NCI-H2196 (cell line): ENCODE measurements around the gene SST.

Source experiments
- DNase-seq: peaks from one replicate; lab custom pipeline; 2025; ENCODE audit not compliant: unreplicated experiment; lab: John Stamatoyannopoulos, UW

The SST gene

DNA sequence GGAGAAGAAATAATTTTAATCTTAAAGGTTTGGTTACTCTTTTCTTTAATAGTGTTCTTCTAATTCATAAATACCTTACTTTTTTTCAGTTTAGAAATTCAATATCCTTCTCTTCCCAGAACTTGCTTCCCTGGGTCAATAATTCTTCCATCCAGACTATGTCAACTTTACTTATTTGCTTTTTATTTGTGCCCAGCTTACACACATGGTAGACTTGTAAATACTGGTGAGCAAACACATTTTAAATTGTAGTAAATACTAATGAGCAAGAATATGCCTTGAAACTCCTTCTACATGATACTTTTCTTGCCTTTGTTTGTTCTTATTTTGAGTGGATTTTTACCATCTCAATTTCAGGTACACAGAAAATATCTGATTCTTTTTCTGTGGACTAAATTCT, 33.7 kb downstream of the SST start:
- DNase-seq: no peak

DNA sequence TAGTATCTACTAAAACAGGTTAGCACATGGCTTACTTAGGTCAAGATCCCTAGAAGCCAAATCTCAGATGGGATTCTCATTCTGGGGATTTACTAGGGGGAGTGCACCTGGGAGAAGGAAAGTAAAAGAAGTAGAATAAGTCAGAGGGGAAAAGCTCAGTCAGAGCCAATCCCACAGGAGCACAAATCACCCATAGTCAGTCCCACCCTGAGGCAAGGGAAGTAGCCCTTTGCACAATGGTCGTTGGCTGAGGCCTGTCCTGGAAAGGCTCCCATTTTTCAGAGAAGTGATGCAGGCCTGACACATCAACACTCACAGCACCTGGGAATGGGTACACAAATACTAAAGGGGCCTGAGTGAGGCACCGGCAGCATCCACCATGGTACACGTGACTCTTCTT, 39.8 kb downstream of the SST start:
- DNase-seq: no peak

DNA sequence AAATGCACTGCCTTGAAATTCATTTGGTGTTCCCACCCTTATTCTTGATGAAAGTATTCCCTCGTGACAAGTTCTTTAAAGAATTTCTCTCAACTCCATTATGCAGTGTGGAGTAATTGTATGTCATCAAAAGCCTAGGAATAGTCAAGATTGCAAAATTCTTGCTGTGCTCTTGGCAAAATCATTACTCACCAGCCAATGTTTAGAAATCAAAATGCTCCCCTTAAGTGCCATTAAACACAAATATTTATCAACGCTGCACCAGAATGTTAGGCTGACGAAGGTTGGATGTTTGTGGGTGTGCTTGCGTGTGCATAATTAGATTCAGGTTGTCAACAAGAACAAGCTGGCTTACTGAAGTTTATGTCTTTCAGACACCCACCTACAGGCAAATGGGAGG, 40.5 kb downstream of the SST start:
- no peak for DNase-seq

- DNase-seq: no peak
Measured at GRCh38 chr3:187628169-187628568, 42.0 kb downstream of the SST start.

GRCh38 chr3:187626581-187626980, 43.6 kb downstream of the SST start:
- DNase-seq: no peak

GRCh38 chr3:187624588-187624987, 45.6 kb downstream of the SST start:
- no peak for DNase-seq

DNA sequence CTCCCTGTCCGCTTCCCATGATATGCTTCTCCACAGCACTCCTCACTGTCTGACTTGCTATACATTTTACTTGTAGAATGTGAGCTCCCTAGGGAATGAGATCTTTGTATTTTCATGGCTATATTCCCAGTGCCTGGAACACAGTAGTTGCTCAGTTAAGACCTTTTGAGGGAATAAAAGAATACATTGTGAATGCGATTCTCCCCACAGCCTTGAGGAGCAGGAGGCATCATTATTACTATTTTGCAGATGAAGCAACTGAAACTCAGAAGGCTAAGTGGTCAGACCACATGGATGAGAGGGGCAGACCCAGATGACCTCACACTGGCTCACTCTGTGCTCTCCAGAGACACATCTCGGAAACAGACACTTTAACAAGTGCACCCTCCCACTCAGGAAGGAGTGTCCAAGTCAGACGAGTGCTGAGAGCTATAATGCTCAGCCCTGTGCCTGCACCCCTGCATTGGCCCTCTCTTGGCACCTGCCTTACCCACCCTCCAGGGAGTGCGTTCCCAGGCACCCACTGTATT, 46.8 kb downstream of the SST start:
- DNase-seq: no peak

DNA sequence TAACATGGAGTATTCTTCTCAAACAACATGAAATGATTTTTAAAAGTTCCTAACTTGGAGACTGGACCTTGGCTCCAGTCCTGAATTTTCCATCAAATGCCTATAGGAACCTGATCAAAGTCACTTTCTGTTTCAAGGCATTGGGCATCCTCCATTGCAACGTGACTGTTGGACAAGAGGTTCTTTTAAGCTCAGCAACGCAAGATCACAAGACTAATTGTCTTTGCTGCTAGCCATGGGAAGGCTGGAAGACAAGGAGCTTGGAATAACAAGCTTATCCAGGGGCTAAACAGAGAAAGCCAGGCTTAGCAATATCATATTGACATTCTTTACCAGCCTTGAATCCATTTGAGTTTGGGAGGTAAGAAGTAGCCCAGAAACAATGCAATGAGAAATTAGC, 48.3 kb downstream of the SST start:
- DNase-seq: no peak

GRCh38 chr3:187619461-187619860, 50.7 kb downstream of the SST start:
- DNase-seq: no peak
